ENCODE results near the gene STX8.

- TF ChIP-seq POLR2A (IDR thresholded peaks at IDR 0.05; ENCODE audit: low read depth, low read length) (no peak), TAF1 (IDR thresholded peaks at IDR 0.05; ENCODE audit: low read depth, low read length) (no peak), POLR2AphosphoS5 (IDR thresholded peaks at IDR 0.05; ENCODE audit: low read depth, low read length) (no peak), SPI1 (IDR thresholded peaks at IDR 0.05; ENCODE audit: low read depth, low read length) (no peak), POU2F2 (IDR thresholded peaks at IDR 0.05; ENCODE audit: low read depth, low read length) (no peak), PAX5 (IDR thresholded peaks at IDR 0.05; ENCODE audit: insufficient read depth, low read length, severe bottlenecking) (no peak)
Observed at GRCh38 chr17:9220398-9221146, 355.0 kb downstream of the STX8 start.

Measured in GM12891 (cell line).